PFSK-1 (cell line): ENCODE results near the gene CFLAR.

Experiments
- FOXP2 ChIP-seq: optimal IDR thresholded peaks from 2 replicates; pipeline ENCODE3; 2011; ENCODE audit warnings: borderline replicate concordance, control low read depth, inconsistent platforms; ENCODE audit not compliant: insufficient read depth; ENCODE audit errors: extremely low read length, extremely low read depth
- POLR2AphosphoS5 ChIP-seq: IDR thresholded peaks from 2 replicates; pipeline ENCODE4 v1.6.1; 2012; ENCODE audit warnings: low read depth, mild to moderate bottlenecking, control low read depth, low read length, moderate library complexity
- SIN3A ChIP-seq: IDR thresholded peaks from 2 replicates; pipeline ENCODE4 v1.6.1; 2012; ENCODE audit warnings: mild to moderate bottlenecking, low read length, moderate library complexity, borderline replicate concordance; ENCODE audit not compliant: insufficient read depth
- TAF1 ChIP-seq: IDR thresholded peaks from 2 replicates; pipeline ENCODE4 v1.6.1; 2012; ENCODE audit warnings: low read length, control low read depth, borderline replicate concordance; ENCODE audit not compliant: insufficient read depth
- TF ChIP-seq, protein P1 (sequence below), 2 experiments: IDR thresholded peaks; 2 replicates each; pipeline versions ENCODE4 v1.6.1 to v1.8.0; 2011 to 2012; ENCODE audit warnings: low read depth in 2 of 2, low read length in 2 of 2, control low read depth in 1 of 2, inconsistent platforms in 1 of 2, mild to moderate bottlenecking in 1 of 2, moderate library complexity in 1 of 2; ENCODE audit not compliant: insufficient read depth in 1 of 2

CFLAR gene

DNA sequence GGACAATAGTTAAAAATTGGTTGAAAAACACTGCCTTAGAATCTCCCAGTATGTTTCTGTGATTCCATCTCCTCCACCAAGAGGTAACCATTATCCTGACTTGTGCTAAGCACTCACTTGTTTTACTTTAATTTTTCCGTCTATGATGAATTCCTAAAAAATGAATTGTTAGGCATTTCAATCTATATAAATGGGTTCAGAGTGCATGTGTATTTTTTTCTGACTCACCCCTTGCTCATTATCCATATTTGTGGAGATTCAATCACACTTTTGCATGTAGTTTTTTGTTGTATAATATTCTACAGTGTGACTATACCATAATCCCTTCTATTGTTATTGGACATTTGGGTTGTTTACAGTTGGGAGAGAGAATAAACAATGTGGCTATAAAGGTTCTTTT, 42.9 kb upstream of the CFLAR start:
- TF ChIP-seq FOXP2 (no peak), TAF1 (no peak), SIN3A (no peak), POLR2AphosphoS5 (no peak)
- TF ChIP-seq, protein P1, sequence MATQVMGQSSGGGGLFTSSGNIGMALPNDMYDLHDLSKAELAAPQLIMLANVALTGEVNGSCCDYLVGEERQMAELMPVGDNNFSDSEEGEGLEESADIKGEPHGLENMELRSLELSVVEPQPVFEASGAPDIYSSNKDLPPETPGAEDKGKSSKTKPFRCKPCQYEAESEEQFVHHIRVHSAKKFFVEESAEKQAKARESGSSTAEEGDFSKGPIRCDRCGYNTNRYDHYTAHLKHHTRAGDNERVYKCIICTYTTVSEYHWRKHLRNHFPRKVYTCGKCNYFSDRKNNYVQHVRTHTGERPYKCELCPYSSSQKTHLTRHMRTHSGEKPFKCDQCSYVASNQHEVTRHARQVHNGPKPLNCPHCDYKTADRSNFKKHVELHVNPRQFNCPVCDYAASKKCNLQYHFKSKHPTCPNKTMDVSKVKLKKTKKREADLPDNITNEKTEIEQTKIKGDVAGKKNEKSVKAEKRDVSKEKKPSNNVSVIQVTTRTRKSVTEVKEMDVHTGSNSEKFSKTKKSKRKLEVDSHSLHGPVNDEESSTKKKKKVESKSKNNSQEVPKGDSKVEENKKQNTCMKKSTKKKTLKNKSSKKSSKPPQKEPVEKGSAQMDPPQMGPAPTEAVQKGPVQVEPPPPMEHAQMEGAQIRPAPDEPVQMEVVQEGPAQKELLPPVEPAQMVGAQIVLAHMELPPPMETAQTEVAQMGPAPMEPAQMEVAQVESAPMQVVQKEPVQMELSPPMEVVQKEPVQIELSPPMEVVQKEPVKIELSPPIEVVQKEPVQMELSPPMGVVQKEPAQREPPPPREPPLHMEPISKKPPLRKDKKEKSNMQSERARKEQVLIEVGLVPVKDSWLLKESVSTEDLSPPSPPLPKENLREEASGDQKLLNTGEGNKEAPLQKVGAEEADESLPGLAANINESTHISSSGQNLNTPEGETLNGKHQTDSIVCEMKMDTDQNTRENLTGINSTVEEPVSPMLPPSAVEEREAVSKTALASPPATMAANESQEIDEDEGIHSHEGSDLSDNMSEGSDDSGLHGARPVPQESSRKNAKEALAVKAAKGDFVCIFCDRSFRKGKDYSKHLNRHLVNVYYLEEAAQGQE (IDR thresholded peaks at IDR 0.05; ENCODE audit: insufficient read depth in 1 of 2, low read depth in 2 of 2, low read length in 2 of 2) = no peak

DNA sequence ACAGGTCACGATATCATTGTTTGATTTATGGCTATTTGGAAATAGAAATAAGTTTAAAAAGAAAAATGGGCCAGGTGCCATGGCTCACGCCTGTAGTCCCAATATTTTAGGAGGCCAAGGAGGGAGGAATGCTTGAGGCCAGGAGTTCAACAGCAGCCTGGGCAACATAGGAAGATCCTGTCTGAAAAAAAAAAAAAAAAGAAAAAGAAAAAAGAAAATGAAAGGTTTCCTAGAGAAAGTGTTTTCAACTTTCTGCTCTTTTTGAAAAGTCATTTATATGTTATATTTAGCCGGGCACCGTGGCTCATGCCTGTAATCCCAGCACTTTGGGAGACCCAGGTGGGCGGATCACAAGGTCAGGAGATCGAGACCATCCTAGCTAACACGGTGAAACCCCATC, 41.0 kb upstream of the CFLAR start:
- TF ChIP-seq FOXP2 (no peak), SIN3A (no peak), TAF1 (no peak), POLR2AphosphoS5 (no peak)
- TF ChIP-seq, protein P1 (IDR thresholded peaks at IDR 0.05; ENCODE audit: insufficient read depth in 1 of 2, low read depth in 2 of 2, low read length in 2 of 2) = no peak

DNA sequence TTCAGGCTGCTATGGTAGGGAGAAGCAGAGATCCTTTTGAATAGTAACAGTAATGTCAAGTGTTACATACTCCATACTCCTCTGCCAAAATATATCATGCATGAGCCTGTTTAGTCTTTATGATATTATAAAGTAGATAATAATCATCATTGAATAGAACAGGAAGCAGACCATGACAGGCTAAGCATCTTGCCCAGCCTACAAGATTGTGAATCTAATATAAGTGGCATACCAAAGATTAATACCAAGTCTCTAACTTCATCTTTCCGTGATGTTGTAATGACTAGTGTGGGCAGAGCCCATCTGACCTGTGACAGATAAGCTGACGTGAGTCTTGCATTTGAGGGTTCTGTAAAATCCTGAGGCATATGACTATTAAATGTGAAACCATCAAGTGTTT, 31.1 kb upstream of the CFLAR start:
- TF ChIP-seq POLR2AphosphoS5 (no peak), FOXP2 (no peak), TAF1 (no peak)
- TF ChIP-seq, protein P1 (IDR thresholded peaks at IDR 0.05; ENCODE audit: insufficient read depth in 1 of 2, low read depth in 2 of 2, low read length in 2 of 2) = no peak

DNA sequence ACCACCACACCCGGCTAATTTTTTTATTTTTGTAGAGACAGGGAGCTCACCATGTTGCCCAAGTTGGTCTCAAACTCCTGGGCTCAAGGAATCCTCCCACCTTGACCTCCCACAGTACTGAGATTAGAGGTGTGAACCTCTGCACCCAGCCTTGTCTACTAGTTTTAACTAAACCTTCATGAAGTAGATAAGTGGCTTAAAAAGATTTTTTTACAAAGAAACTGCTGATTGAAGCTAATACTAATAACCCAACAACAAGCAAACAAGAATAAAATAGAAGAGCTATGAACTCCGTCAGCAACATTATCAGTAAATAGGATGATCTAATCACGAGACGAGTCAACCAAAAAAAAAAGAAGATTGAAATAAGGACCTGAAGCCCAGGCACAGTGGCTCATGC, 25.4 kb upstream of the CFLAR start:
- TF ChIP-seq POLR2AphosphoS5 (no peak), TAF1 (no peak), FOXP2 (no peak), SIN3A (no peak)
- TF ChIP-seq, protein P1 (IDR thresholded peaks at IDR 0.05; ENCODE audit: insufficient read depth in 1 of 2, low read depth in 2 of 2, low read length in 2 of 2) = no peak

DNA sequence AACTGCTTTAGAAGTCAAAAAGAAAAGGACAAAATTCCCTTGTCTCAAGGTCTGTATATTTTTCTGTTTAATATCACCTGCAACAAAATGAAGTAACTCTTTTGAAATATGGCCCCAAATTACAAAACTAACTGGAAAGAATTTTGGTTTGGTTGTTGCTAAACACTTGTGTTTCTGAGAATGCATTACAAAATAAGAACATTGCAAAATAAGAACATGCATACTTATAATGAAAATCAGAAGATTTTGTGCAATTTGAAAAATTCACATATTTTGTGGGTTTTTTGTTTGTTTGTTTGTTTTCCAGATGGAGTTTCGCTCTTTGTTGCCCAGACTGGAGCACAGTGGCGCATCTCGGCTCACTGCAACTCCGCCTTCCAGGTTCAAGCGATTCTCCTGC, 22.4 kb upstream of the CFLAR start:
- TF ChIP-seq TAF1 (no peak), SIN3A (no peak), FOXP2 (no peak), POLR2AphosphoS5 (no peak)
- TF ChIP-seq, protein P1 (IDR thresholded peaks at IDR 0.05; ENCODE audit: insufficient read depth in 1 of 2, low read depth in 2 of 2, low read length in 2 of 2) = no peak
